GM12874 (cell line): Measurements from ENCODE around the gene LBH.

Source experiments
- CTCF ChIP-seq: IDR thresholded peaks from 2 replicates; pipeline ENCODE4 v1.5.1; 2011; ENCODE audit warnings: low read depth, mild to moderate bottlenecking, control low read depth, low read length, moderate library complexity; ENCODE audit not compliant: insufficient read depth

LBH gene

DNA sequence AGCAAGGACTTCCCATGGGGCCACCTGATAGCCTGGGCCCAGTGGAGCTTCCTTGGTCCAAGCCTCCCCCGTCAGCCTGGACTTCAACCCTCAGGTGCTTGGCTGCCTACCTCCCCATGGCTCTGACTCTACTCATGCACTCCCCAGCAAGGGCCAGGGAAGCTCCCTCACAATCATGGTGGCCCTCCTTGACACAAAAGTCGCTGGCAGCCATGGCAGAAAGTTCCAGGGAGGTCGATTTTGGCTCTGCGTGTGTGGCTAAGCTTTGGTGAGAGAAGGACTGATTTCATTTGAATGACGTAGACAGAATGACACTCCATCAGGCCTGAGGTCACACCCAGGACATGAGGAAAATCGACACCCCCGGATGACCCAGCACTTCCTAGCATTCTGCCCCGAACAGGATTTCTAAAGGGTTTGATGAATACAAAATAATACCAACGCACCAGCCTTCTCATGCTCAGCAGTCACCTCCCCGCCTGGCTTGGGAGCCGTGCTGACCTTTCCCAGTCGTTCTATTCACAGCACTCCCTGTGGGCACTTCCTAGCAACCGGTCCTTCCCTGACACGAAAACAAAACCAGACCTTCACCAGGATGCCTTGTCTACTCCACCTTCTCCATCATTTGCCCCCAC lies 52.7 kb downstream of the LBH start:
- no peak for TF ChIP-seq CTCF

DNA sequence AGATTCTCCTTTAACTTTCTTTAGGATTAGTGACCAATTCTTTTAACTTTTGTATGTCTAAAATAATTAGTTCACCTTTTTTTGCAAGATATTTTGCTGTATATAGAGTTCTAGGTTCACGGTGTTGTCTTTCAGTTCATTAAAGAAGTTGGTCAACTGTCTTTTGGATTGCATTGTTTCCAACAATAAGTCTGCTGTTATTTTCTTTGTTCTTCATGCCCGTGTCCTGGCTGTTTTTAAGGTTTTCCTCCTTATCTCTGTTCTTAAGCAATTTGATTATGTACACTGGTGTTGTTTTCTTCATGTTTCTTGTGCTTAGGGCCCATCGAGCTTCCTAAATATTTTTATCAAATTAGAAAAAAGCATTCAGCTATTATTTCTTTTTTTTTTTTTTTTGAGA lies 54.4 kb downstream of the LBH start:
- TF ChIP-seq CTCF = no peak

DNA sequence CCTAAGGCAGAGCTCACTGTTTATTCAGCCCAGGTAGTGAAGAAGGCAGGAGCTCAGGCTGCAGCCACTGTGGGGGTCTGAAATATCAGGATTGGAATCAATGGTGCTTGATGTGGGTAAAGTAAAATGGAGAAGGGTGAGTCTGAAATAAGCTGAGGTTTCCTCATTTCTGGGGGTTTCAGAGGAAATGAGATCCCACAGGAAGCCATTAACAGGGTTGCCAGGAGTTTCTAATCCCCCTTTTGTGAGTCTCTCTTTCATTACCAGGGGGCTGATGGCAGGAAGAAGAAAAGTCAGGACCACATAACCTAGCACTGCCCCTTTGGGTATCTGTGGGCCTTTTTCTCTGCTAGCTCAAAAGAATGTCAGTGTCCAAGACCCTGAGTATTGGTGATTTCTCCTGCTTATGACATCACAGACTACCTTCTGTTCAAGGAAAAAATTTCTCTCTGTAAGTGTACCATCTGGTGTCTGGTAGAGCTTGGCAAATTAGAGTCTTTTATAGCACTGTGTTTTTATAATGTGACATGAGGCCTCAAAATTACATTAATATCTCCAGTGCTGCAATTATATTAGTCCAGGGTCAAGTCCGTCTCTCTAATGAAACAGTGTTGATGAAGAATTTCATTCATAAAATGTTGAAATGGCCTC lies 56.0 kb downstream of the LBH start:
- TF ChIP-seq CTCF = no peak

- no peak for TF ChIP-seq CTCF
These were observed 56.7 kb downstream of the LBH start for GRCh38 chr2:30287857-30288513.

DNA sequence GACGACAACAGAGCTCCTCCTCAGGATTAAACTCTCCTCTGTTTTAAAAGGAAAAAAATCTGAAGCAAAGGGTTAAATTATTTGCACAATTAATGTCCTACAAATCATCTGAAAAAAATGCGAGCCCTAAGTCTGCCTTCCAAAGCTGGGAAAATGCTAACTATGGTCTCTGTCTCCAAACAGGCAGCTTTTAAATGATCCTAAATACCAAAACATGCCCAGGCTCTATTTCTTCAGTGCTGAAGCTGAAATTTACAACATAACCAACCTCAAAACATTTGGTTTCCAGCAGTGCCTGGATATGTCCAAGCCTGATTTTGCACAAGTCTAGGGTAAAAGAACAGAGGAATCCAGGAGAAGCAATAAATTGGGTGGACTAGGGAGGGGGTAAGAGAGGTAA lies 57.2 kb downstream of the LBH start:
- no peak for TF ChIP-seq CTCF

GRCh38 chr2:30293303-30293921 lies 62.1 kb downstream of the LBH start:
- TF ChIP-seq CTCF = no peak

- no peak for TF ChIP-seq CTCF
These were observed 62.8 kb downstream of the LBH start for GRCh38 chr2:30294133-30294532.
